GM12872 (cell line): Measurements from ENCODE around the gene HADHA.
A peak's percentile ranks its signal among the peaks of the same experiment; 100 is the strongest.

Experiments
- TF ChIP-seq, protein P1 (sequence below): IDR thresholded peaks from 3 replicates; pipeline ENCODE4 v1.5.1; 2011; ENCODE audit warnings: low read depth, mild to moderate bottlenecking, low read length, moderate library complexity; ENCODE audit not compliant: insufficient read depth

The HADHA gene

DNA sequence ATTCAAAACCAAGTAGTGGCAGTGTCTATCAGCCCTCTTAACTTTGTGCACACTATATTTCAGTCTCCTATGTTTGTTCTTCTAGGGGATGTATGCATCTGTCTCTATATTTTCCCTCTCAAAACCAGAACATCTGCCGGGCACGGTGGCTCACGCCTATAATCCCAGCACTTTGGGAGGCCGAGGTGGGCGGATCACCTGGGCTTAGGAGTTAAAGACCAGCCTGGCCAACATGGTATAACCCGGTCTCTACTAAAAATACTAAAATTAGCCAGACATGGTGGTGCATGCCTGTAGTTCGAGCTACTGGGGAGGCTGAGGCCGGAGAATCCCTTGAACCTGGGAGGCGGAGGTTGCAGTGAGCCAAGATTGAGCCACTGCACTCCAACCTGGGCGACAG lies 81.5 kb downstream of the HADHA start:
- TF ChIP-seq, protein P1, sequence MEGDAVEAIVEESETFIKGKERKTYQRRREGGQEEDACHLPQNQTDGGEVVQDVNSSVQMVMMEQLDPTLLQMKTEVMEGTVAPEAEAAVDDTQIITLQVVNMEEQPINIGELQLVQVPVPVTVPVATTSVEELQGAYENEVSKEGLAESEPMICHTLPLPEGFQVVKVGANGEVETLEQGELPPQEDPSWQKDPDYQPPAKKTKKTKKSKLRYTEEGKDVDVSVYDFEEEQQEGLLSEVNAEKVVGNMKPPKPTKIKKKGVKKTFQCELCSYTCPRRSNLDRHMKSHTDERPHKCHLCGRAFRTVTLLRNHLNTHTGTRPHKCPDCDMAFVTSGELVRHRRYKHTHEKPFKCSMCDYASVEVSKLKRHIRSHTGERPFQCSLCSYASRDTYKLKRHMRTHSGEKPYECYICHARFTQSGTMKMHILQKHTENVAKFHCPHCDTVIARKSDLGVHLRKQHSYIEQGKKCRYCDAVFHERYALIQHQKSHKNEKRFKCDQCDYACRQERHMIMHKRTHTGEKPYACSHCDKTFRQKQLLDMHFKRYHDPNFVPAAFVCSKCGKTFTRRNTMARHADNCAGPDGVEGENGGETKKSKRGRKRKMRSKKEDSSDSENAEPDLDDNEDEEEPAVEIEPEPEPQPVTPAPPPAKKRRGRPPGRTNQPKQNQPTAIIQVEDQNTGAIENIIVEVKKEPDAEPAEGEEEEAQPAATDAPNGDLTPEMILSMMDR: no peak

DNA sequence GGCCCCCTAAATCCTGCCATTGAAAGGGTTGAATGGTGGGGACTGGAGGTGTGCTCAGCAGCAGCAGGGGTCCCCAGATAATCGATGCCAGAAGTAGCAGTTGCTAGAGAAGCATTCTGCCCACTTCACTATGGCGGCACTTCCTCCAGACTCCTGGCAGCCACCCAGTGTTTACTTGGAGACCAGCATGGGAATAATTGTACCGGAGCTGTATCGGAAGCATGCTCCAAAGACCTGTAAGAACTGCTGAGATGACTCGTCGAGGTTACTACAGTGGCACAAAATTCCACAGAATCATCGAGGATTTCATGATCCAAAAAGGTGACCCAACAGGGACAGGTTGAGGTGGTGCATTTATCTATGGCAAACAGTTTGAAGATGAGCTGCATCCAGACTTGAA lies 82.5 kb downstream of the HADHA start:
- TF ChIP-seq, protein P1: no peak

DNA sequence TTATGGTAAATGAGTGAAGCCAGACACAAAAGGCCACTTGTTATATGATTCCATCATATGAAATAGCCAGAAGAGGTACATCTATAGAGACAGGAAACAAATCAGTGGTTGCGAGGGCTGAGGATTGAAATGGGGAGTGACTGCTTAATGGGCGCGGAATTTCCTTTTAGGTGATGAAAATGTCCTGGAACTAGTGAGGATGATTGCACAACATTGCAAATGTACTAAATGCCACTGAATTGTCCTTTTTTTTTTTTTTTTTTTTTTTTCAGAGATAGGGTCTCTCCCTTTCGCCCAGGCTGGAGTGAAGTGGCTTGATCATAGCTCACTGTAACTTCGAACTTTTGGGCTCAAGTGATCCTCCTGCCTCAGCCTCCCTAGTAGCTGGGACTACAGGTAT lies 86.9 kb downstream of the HADHA start:
- TF ChIP-seq, protein P1: no peak

DNA sequence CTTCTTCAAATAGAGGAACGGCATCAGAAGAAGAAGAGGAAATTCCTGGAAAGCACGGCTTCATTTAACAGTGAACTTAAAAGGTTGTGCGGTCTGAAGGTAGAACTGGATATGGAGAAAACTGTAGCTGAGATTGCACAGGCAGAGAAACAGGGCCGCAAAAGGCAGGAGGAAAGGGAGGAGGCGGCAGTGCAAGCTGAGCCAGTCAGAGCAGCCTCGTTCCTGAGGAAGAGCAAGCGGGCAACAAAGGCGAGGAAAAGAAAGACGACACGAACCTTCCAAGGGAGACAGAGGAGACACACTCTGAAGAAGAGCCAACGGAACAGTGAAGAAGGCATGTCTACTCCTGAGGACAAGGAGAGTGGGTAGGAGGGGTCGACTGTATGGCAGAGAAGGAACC lies 94.2 kb downstream of the HADHA start:
- TF ChIP-seq, protein P1: no peak

DNA sequence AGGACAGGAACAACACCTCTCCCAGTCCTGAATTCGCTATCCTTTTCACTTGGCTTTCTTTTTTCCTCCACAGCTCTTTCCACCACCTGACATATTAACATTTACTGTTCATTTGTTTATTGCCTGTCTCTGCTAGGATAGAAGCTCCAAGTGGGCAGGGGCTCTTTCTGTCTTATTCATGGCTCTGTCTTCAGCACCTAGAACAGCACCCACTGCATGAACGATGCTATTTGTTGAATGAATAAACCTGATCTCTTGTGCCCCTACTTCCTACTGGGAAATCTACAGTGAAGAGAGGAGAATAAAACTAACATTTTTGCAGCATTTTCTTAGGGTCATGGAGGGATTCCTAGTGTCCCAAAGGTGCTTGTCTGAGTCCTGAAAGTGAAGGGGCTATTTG lies 95.9 kb downstream of the HADHA start:
- TF ChIP-seq, protein P1: no peak

DNA sequence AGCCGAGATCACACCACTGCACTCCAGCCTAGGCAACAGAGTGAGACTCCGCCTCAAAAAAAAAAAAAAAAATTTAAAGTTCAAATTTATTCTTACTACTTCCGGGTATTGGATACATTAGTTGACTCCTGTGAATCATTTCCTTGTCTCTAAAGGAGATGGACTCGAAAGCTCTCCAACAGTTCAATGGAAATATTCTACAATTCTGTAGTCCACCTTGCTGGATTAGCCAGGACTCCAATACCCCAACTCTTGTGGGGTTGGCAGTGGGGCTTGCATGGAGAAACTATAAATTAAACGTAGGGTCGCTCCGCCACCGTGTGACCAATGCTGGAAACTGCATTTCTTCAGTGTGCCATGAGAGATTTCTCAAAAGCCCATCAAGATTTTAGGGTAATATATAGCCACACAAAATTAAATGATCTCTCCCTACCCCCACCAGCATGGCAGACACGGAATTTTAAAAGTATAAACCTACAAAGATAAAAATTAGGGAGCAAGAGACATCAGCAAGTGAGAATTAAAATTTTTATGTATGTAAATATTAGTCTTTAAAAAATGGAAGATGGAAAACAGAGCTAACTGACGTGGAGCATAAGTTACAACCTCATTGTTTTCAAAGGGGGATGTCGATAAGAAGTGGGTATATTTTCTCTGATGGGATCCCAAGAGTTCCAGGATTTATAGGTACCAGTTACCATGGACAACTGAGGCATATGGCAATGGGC lies 99.3 kb downstream of the HADHA start:
- TF ChIP-seq, protein P1: peak; percentile 69

DNA sequence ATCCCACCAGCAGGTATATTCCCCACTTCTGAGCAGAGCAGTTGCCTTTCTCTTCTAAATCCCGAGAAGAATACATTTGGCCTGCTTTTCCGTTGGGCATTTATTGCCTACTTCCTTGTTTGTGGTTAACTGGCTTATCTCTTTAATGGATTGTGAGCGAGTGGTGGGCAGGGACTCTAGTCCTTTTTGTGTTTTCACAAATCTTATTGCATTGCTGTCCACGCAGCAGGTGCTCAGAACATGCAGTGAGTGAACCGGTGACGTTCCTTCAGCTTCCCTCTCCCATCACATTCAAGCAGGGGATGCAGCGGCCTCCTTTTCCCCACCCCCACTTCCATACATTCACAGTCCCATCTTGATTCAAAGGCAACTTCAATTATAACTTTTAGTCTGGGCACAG lies 100.4 kb downstream of the HADHA start:
- TF ChIP-seq, protein P1: no peak
